Gastrocnemius medialis (tissue), 4 donors: Measurements from ENCODE around the gene SRPK2.

ENCODE experiments used
- POLR2A ChIP-seq, 2 donors: fragments of 450-650 bp; IDR thresholded peaks; one replicate each; pipeline ENCODE4 v1.6.1; 2017; ENCODE audit warnings: antibody characterized with exemption in 2 of 2, mild to moderate bottlenecking in 2 of 2, moderate library complexity in 2 of 2
- TF ChIP-seq, protein P1 (sequence below), 5 experiments: fragments of 450-650 bp in 3 of 5; fragments of 200-600 bp in 2 of 5; sonication (generic) in 2 of 5; IDR thresholded peaks in 4 of 5; conservative IDR thresholded peaks in 1 of 5; 1 replicate in 4 of 5; 2 replicates in 1 of 5; pipeline ENCODE4 v1.5.1; 2016 to 2019; ENCODE audit warnings: antibody characterized with exemption in 5 of 5, mild to moderate bottlenecking in 3 of 5, moderate library complexity in 3 of 5

DNA sequence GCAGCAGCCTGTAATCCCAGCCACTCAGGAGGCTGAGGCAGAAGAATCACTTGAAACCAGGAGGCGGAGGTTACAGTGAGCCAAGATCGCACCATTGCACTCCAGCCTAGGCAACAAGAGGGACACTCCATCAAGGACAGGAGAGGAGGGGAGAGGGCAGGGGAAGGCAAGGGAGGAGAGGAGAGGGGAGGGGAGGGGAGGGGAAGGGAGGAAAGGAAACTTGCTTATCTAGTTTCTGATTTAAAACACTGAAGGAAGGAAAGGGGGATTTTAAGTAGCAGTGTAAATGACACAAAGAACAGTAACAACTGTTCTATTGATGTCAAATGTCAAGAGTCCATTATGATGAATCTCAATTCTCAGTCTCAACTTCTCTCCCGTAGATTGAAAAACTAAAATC lies 43.7 kb downstream of the SRPK2 start:
- TF ChIP-seq, protein P1, sequence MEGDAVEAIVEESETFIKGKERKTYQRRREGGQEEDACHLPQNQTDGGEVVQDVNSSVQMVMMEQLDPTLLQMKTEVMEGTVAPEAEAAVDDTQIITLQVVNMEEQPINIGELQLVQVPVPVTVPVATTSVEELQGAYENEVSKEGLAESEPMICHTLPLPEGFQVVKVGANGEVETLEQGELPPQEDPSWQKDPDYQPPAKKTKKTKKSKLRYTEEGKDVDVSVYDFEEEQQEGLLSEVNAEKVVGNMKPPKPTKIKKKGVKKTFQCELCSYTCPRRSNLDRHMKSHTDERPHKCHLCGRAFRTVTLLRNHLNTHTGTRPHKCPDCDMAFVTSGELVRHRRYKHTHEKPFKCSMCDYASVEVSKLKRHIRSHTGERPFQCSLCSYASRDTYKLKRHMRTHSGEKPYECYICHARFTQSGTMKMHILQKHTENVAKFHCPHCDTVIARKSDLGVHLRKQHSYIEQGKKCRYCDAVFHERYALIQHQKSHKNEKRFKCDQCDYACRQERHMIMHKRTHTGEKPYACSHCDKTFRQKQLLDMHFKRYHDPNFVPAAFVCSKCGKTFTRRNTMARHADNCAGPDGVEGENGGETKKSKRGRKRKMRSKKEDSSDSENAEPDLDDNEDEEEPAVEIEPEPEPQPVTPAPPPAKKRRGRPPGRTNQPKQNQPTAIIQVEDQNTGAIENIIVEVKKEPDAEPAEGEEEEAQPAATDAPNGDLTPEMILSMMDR (IDR thresholded peaks at IDR 0.05 in 4 of 5, conservative IDR thresholded peaks at IDR 0.05 in 1 of 5), result no peak
- TF ChIP-seq POLR2A (IDR thresholded peaks at IDR 0.05), result no peak
